NCI-H774 (cell line): ENCODE measurements around the gene SLC38A1.
"Not testable (repeated sequence)": the region's sequence is repeated elsewhere in the genome, so short reads cannot be mapped to it uniquely, and the experiment has no call there.

Experiments
- DNase-seq: peaks from one replicate; lab custom pipeline; 2025; lab: John Stamatoyannopoulos, UW

The SLC38A1 gene

DNA sequence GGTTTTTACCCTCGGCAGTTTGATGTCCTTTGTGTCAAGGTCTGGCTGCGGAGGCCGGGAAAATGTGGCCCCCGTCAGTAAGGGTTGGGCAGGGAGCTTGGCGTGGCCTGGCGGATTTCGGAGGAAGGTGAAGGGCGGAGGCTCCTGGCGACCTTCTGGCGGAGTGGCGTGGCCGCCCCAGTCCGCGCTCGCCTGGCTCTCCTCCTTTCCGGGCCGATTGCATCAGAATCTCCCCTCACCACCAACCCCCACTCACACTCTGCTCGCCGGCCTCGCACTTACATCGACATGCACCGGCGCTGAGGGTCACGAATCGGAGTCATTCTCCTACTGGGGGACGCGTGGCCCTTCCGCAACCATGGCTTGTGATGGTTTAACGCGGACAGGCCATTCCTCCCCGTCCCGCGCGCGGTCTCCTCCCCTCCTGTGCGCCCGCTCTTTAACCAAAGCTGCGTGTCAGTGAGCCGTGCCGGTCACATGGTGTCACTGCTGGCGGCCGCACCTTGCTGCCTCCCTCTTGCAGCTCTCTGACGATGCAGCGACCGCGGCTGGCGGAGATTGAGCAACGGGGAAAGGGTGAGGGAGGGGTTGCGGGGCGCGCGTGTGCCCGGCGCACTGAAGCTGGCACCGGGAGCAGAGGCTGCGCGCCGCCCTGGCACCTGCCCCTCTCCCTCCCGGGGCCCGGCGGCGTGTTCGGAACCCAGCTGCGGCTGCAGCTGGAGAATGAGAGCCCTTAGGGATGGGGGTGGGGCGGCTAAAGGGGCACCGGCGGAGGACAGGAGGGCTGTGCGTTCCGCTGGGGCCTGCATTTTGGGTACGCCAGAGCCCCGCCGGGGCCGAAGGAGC, at the start of gene SLC38A1:
Gene SLC38A1, minus strand, starts transcription at position 461 of the 846 bp plus-strand sequence. CDS start 29,243 bp downstream, outside the sequence.
- DNase-seq = peak; percentile 92

DNA sequence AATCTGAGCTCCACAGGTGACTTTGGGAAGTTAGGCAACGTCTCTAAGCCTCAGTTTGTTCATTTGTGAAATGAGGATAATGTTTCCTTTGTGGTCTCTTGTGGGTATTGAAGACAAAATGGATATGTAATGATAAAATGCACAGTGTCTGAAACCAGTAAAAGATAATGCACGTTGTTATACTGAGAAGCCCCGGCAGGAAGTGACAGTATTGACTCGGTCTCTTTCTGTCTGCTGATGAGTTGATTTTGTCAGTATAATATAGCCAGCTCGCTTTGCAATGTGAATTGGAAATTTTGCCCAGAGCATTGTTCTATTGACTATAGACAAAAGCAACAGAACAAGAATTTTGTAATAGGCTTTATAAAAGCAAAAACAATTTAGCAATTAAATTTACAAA, 49.2 kb upstream of the SLC38A1 start:
- DNase-seq = no peak

DNA sequence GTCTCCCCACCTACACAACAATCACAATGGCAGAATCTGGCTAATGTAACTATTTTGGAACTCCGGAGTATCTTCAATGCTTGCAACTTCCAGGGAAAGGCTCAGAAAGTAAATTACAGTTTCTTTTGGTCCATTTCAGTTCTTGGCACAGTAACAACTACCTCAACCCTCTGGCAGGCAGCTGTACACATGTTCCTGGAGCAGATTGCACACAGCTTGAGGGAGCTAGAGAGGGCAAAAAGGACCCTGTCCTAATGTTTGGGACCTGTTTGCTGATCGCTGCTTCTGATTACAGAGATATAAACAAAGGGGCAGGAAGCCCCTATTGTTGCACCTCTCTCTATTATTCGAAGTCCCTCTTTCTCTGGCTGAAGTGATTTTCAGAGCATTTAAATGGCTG, 35.2 kb upstream of the SLC38A1 start:
- DNase-seq = no peak

DNA sequence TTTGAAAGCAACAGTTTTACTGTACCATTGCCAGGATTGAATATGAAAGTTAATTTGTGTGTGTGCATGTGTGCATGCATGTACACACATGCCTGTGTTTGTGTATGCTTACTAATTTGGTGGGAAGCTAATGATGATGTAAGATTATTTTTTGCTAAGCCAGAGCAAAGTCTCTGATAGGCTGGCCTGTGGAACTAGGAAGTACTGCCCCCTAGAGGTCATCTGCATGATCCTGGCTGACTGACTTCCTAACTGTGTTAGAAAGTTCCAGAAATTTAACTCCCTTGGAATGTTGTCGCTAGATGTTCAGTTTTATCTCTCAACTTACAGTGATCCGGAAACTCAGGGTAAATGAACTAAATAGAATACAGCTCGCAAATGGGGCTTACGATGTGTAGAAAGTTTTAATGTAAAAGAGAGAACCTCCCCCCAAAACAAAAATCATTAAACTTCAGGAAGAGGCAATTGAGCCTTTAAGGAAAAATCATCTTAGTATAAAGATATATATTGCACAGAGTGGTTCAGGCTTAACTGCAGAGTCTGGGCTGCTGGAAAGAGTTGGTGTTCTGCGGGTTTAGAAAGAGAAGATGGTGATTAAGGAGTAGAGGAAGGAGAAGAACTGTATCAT, 34.3 kb upstream of the SLC38A1 start:
- DNase-seq = no peak

DNA sequence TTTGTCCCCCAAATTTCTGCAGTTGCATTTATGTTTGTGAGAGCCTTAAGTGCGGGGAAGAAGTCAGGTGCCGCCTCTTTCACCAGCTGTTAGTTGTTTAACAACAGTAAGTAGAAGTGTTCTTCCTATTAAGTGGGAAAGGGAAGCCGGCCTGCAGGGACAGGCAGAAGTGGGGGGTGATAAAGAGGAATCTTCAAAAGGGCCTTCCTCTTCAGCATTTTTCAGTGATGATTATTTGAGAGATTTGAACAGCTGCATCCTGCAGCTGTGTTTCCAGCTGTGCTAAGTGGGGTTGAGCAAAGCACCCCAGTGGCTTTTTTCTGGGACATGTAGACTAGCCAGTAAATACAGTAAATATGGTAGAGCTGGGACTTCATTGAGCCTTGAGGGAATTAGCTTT, 32.1 kb upstream of the SLC38A1 start:
- DNase-seq = no peak

DNA sequence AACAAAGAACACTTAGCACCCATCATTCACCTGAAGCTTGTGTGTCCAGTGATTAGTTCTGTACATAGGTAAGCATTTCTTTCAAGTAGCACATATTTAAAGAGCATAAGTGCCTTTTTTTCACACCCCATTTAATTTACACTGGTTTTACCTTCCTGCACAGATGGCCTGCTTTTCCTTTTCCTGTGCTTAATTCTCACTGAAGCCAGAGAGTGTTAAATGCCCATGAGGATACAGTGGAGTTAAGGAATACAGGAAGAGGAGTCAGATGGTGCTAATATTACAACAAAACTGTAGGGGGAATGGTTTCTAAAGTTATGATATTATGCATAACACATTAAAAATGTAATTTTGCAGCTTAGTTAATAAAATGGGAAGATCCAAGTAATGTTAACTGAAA, 31.0 kb upstream of the SLC38A1 start:
- peak; percentile 70 for DNase-seq

DNA sequence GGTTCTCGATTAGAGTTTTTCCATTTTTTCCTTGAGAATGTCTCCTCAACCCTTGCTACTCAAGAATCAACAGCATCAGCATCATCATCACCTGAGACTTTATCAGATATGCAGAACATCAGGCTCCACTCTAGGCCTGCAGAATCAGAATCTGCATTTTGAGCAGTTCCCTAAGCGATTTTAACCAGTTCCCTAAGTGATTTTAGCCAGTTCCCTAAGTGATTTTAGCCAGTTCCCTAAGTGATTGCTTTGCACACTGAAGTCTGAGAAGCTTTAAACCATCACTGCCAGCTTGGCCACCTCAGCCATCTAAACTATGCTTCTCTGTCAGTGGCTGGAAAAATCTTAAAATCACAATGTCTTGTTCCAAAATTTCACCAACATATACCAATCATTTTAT, 29.4 kb upstream of the SLC38A1 start:
- no peak for DNase-seq

DNA sequence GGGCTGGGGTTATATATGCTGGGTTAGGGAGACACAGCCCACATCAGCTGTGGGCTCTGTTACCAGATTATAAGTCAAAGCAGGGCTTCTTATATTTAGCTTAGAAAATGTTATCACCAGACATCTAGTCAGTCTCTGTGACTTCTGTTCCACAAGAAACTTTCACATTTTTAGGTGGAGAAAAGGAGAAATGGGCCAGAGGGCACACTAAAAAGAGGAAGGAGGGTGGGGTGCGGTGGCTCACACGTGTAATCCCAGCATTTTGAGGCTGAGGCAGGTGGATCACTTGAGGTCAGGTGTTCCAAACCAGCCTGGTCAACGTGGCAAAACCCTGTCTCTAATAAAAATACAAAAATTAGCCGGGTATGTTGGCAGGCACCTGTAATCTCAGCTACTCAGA, 28.0 kb upstream of the SLC38A1 start:
- no peak for DNase-seq

DNA sequence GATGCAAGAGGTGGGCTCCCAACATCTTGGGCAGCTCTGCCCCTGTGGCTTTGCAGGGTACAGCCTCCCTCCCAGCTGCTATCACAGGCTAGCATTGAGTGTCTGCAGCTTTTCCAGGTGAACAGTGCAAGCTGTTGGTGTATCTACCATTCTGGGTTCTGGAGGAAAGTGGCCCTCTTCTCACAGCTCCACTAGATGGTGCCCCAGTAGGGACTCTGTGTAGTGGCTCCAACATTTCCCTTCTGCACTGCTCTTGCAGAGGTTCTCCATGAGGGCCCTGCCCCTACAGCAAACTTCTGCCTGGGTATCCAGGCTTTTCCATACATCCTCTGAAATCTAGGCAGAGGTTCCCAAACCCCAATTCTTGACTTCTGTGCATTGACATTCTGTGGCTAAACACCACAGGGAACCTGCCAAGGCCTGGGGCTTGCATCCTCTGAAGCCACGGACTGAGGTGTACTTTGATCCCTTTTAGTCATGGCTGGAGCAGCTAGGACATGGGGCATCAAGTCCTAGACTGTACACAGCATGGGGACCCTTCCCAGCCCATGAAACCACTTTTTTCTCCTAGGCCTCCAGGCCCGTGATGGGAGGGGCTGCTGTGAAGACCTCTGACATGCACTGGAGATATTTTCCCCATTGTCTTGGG, 24.0 kb upstream of the SLC38A1 start:
- DNase-seq = no peak

DNA sequence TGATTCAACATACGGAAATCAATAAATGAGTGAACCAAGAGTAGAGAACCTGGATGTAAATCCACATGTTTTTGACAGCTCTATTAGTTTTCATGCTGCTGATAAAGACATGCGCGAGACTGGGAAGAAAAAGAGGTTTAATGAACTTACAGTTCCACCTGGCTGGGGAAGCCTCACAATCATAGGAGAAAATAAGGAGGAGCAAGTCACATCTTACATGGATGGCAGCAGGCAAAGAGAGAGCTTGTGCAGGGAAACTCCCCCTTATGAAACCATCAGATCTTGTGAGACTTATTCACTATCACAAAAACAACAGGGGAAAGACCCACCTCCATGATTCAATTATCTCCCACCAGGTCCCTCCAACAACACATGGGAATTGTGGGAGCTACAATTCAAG, 23.1 kb upstream of the SLC38A1 start:
- DNase-seq = not testable (repeated sequence)

DNA sequence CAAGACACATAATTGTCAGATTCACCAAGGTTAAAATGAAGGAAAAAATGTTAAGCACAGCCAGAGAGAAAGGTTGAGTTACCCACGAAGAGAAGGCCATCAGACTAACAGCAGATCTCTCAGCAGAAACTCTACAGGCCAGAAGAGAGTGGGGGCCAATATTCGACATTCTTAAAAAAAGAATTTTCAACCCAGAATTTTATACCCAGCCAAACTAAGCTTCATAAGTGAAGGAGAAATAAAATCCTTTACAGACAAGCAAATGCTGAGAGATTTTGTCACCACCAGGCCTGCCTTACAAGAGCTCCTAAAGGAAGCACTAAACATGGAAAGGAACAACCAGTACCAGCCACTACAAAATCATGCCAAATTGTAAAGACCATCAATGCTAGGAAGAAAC, 16.3 kb upstream of the SLC38A1 start:
- not testable (repeated sequence) for DNase-seq

DNA sequence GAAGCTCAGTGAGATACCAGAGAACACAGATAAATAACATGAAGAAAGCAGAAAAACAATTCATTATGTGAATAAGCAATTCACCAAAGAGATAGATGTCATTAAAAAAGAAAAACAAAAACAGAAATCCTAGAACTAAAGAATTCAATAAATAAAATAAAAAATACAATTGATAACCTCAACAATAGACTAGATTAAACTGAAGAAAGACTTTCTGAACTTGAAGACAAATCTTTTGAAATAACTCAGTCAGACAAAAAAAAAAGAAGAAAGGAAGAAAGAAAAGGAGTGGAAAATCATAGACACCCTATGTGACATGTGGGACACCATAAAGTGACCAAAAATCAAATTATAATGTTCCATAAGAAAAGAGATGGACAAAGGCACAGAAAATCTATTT, 14.0 kb upstream of the SLC38A1 start:
- no peak for DNase-seq

DNA sequence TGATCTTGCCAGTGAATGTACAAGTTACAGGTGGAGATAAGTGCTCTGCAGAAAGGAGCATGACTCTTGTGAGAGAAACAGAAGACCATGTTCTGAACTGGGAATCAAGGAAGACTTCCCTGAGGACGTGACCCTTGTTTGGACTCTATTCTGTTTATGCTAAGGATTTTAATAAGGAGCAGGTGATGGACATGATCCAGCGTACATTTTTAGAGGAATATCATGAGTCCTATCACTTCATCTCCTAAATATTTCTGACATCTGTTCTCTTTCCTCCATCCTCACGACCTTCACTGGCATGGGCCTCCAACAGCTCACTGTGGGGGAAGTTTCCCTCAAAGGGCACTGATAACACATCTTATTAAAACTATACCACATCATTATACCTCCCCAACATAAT, 7.9 kb upstream of the SLC38A1 start:
- no peak for DNase-seq

DNA sequence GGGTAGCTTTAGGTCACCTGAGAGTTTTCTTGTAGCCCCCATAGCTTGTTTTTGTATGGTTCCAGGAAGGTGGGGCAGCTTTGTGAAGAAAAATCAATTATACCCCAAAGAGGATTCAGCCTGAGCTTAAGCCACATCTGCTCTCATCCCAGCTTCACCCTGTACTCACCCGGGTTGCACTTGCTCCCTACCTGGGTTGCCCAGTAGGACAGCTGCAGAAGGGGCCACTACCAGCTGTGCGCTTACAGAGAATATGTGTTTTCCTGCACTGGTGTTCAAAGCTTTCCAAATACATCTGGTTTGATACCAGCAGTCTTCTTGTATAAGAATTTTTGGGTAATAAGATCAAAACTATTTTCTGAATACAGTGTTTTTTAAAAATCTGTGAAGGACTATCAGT, 3.0 kb upstream of the SLC38A1 start:
- DNase-seq = no peak

DNA sequence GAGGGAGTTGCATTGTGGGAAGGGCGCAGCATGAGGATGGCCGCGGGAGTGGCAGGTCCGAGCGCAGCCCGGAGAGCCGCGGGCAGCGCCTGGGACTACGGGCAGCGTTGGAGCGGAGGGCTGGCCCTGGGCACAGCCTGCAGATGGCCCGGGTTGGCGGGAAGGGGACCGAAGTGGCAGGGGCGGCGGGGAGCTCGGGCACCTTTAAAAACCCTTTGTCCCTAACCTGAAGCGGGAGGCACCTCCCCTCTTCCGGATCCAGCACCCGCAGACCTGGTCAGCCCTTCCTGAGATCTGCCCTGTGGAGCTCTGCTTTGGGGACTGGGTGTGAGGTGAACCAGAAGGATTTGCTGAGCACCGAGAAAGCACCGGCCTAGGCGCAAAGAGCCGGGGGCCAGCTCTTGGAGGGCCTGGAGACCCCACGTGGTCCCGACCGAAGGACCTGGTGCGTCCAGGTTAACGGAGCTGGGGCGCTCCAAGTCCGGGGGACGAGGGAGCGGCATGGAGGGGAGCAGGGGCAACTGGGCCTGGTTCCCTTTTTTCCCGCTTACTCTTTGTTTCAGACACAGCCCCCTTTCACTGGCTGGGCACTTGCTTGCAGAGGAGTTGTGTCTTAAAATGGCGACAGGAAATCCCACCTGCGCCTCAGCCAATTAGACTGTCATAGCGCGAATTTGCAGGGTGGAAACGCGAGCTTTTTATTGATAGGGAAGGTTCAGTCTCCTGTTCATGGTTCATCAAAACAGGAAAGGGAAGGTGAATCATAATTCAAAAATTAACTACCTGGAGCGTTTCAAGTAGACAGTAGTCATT, 792 bp upstream of the SLC38A1 start:
- DNase-seq = peak; percentile 50

DNA sequence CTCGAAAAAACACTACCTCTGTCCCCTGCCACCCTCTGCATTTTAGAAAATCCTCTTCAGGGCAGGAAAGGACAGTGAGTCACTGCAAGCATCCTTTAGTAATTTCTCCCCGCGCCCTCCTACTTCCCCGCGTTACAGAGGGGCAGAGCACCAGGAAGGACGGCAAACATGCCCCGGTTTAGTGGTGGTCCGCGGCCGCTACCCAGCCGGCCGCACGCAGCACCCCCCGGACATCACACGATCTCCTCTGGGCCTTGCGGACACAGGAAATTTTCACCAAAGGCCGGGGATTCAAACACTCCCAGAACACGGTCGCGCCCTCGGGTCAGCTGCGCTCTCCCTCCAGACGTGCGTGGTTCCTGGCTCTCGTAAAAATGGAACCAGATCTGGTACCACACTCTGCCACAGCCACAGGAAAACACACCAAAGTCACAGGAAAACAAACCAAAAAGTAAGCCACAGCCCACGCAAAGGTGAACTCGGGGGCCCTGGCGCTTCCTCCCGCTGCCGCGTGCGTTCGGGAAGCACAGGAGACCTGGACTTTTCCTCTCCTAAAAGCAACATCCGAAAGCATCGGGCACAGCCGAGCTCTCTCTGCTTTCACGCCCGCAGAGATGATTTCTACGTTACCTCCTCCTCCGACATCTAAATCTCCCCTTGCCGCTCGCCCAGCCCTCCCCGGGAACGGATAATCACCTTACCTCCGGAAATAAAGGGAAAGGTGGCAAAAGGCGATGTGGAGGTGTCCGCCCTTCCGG, 839 bp downstream of the SLC38A1 start:
- peak; percentile 58 for DNase-seq

DNA sequence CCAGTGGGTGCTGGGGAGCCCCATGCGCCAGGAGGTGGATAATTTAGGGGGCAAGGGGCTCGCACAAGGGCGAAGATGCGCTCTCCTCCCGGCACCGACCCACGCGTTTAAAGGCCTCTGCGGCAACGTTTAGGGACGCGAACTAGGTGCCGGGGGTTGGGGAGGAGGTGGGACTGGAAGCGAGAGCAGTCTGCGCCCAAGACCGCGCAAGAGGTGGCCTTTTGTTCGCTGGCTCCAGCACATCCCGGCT, 1.3 kb downstream of the SLC38A1 start:
- peak; percentile 41 for DNase-seq

DNA sequence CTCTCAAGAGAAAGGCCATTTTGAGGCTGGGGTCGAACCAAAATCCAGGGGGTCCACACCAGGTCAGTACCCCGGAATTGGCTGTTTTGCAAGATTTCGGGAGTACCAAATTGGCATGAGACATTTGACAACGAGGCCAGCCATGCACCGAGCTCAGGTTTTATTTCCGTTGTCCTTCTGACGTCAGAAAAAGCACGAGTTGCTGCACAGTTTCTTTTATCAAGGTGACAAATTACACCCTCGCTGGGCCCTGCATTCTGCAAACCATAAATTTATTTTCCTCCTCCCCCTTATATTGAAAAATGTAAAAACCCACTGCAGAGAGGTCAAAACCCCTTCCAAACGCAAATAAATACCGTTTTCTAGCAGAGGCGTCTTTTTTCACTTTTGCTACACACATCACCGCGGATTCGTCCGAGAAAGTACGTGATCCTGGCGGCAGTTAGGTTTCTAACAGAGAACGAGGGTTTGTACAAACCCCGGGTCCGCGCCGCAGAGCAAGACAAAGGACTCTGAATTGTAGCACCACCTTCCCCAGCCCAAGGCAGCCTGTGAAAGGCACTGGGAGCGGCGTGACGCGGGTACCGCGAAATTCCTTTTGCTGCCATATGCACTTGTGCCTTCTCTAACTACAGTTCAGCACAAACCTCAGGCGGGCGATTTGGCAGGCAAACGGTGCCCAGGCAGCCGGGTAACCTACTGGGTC, 1.8 kb downstream of the SLC38A1 start:
- DNase-seq = peak; percentile 50

DNA sequence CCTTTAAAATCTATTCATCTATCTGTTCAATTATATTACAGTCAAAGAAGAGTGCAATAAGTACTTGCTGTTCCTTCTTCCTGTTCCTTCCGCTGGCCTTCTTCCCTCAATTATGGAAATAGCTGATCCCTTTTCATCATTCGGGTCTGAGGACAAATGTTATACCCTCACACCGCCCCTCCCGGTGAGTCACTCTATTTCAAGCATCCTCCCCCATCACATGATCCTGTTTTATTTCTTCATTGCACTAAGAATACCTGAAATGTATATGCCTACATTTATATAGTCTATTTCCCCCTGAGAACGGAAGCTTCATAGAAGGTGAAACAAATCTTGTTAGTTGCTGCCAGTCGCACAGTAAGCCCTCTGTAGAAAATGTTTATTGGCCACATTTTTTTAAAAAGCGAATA, 2.5 kb downstream of the SLC38A1 start:
- no peak for DNase-seq

DNA sequence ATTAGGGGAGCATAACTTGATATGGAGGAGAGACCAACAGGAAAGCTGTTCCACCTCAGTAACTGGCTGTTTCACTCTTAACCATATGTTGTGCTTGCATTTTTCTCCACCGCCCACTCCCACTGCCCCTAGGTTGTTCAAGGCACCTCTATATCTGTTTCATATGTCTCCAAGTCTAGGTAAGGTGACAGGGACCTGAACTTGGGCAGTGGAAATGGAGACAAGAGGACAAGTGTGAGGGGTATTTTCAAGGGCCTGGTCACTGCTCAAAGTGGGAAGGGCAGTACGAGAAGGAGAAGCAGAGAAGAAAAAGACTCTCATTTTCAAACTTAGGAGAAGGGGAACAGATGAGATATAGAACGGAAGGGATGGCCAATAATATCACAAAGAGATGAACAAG, 3.1 kb downstream of the SLC38A1 start:
- no peak for DNase-seq

DNA sequence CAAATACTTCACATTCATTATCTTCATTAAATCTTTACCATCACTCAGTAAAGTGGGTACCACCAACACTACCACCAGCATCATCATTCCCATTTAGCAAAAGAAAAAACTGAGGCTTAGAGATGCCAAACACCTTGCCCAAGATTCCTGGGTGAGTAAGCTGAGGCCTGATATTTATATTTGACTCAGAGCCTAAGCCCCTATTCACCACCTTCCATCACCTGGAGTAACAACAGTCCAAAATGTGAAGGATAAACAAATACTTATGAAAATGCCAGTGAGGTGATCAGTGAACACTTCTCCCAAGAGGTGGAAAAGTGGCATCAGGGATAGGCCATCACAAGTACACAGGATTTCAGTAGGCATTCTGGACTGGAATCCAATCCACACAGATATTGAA, 3.7 kb downstream of the SLC38A1 start:
- DNase-seq = no peak
